COR-L47 (cell line): ENCODE measurements around the gene MOSPD3.
"Not testable (repeated sequence)": the region's sequence is repeated elsewhere in the genome, so short reads cannot be mapped to it uniquely, and the experiment has no call there.

Experiments used
- DNase-seq: peaks from one replicate; lab custom pipeline; 2025; lab: John Stamatoyannopoulos, UW

MOSPD3 gene, protein sequence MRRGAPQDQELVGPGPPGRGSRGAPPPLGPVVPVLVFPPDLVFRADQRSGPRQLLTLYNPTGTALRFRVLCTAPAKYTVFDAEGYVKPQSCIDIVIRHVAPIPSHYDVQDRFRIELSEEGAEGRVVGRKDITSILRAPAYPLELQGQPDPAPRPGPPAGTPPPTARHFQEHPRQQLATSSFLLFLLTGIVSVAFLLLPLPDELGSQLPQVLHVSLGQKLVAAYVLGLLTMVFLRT

DNA sequence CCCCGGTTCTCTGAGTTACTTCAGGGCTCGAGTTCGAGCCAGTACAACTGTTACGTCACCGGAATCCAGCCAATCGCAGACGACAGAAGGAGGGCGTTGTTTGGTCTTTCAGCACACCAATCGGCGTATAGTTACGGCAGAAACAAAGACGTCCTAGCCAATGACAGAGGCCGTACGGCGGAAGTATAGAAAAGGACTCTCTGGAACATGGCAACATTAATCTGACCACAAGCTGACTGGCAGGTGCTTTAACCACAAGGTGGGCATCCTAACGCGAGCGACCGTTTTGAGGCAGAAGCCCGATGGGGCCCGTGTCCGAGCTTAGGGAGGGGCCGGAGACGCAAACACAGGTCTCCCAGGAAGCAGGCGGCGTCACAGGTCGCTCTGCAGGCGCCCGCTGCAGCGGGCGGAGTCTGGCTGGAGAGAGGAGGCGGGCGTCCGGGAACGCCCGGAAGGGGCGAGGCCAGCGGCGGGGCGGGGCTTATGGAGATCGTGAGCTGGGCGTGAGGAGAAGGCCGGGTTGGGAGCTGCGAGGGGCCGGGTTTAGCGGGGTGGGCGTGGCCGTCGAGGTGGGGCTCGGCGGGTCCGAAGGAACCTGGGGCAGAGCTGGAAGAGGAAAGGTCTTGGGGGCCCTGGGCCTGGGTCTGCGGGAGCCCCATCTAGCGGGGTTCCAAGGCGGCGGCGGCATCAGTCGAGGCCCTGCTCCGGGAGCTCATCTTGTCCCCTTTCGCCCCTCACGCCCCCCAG, at the start of gene MOSPD3:
TSS of gene MOSPD3 (plus strand) at position 558 of the 747 bp plus-strand sequence. CDS start 252 bp downstream, outside the sequence.
- peak; percentile 98 for DNase-seq

DNA sequence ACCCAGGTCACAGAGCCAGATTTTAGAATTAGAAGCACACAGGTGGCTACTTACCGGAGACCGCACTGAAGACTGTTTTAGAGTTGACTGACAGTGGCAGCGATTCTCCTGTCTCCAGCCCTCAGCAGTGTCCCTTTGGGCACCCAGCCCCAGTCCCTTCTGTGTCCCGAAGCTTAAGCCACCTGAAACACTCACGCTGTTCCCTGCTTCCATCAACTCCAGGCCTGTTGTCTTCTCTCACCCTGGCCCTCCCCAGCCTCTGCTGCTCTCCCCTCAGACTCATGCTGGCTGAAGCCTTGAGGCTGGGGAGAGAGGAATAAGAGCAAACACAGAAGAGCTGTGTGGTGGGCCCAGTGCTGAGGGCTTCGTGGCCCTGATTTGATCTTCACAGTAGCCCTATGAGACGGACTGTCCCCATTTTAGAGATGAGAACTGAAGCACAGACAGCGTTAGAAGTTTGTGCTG, 49.2 kb upstream of the MOSPD3 start:
- DNase-seq: no peak

DNA sequence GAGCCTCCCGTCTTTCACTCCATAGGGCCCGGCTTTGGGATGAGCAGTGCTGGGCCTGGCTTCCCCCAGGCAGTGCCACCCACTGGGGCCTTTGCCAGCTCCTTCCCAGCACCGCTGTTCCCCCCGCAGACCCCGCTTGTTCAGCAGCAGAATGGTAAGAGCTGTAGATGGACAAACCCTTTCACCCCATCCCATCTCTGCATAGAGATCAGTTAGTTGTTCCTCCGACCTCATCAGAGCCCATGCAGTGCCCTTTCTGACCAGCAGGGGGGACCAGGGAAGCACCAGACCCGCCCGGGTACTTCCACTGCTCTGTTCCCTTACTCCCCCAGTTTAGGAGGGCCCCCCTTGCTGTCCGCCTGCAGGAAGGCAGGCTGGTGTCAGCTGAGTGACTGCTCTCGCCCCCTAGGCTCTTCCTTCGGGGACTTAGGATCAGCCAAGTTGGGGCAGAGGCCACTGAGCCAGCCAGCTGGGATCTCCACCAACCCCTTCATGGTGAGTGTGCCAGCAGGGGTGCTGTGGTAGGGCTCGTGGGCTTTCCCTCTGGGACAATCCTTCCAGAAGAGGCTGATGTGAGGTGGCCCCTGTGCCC, 48.4 kb upstream of the MOSPD3 start:
- DNase-seq: peak; percentile 41

DNA sequence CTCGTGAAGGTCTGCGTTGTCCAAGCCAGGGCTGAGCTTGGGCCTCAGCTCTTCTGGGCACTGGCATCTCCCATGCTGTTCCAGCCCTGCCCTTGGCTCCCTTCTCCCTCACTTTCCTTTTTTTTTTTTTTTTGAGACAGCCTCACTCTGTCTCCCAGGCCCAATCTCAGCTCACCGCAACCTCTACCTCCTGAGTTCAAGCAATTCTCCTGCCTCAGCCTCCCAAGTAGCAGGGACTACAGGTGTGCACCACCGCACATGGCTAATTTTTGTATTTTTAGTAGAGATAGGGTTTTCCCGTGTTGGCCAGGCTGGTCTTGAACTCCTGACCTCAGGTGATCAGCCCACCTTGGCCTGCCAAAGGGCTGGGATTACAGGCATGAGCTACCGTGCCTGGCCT, 47.9 kb upstream of the MOSPD3 start:
- DNase-seq: not testable (repeated sequence)

DNA sequence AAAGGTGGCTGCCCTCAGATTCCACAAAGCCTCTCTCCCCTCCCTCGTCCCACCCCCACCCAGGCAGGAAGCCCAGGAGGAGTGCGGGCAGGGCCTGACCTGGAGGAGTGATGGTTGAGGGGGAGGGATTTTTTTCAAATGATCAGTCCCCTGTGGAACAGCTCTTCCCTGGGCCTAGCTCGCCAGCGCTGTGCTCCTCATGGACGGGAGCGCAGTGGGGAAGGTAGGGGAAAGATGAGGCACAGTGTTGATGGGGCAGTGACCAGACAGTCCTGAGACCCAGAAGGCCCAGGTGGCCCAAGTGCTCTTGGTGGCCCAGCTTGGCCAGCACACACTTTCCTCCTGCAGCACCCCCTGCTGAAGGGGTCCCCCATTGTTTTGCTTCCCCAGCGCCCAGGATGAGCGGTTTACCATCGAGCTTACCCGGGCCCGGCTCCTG, 47.2 kb upstream of the MOSPD3 start:
- DNase-seq: no peak

DNA sequence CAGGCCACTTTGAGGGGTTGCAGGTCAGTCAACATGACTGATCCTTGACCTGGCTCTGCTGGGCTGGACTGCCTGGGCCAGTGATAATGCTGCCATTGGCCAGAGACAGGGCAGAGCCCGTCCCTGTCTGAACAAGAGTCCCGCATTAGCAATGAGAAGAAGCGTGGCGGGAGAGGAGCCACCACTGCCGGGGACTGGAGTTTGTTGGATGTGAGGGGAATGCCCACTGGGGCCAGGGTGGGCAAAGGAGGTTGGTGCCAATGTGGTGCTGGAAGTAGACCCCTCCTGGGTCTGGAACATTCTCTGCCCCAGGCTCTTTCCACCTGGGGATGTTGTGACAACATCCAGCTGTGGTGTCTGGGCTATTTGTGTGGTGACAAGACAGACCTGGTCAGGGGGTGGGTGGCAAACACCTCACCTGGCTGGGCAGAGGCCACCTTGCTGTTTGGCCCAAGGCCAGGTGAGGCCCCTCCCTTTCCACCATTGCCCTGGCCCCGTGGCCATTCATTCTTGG, 46.3 kb upstream of the MOSPD3 start:
- DNase-seq: no peak

DNA sequence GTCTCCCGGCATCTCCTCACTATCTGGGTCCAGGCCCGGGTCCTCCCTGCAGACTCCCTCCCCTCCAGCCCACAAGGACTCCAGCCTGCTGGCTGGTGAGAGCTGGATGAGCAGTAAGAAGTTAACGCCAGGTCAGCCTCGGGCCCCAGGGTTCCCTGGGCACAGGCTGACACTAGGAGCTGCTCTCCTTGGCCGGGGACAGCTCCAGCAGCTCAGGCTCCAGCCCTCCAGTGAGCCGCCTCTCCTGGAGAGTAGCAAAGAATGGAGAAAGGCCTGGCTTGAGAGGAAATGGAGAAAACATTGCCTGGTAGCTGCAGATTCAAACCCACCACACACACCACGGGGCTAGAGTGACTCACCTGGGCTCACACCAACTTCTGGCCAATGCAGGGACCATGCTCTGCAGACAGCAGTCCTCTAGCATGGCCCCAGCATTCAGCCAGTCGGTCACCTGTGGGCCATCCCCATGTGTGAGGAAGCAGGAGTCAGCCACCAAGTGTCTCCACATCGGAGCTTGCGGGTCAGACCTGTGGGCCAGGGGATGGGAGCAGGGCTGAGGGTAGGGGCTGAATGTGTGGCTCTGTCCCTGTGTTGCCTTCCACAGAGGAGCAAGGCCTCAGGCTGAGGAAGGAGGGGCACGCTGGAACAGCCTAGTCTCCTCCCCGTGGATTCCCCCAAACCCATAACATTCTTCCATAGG, 45.2 kb upstream of the MOSPD3 start:
- DNase-seq: no peak

DNA sequence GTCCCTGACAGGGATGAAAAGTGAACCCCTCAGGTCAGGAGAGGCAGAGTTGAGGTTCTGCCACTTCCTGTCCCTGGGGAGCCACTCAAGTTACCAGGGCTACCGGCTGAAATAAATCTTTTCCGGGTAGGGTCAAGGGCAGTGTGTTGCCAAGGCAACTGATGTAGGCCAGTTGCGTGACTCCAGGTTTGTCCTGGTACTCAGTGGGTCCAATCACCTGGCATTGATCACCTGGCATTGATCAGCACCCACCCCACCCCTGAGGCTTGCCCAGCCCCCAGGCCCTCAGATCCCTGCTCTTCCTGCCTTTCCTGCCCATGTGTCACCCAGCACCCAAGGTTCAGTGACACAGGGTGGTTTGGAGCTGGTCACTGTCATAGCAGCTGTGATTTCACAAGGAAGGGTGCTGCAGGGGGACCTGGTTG, 44.6 kb upstream of the MOSPD3 start:
- DNase-seq: no peak

DNA sequence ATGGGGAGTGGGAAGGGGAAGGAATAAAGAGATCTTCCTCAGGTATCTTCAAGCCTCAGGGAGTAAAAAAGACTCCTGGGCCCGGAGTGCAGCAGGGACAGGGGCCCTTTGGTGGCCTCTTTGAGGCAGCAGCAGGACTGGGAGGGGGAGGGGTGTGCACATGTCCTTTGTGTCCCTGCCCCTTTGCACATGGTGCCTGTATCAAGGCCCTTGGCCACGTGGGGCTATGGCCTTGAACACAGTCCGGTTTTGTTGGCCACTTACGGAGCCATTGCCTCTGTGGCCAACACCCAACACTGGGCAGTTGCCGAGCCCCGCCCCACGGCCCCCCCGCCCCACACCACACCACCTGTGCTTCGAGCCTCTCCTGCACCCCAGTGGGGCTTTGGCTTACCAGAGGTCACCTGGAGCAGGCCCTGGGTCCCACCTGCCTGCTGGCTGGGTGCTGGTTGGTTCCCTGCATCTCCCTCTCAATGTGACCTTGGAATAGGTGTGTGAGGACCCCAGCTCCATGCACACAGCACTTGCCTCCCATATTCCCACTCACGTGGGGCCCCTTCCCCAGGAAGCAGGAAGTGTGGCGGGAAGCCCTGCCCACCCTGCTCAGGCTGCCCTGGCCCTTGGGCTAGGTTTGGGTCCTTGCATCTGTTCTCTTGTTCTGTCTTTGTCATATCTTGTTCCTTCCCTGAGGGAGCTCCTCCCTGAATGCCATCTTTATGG, 44.0 kb upstream of the MOSPD3 start:
- no peak for DNase-seq

DNA sequence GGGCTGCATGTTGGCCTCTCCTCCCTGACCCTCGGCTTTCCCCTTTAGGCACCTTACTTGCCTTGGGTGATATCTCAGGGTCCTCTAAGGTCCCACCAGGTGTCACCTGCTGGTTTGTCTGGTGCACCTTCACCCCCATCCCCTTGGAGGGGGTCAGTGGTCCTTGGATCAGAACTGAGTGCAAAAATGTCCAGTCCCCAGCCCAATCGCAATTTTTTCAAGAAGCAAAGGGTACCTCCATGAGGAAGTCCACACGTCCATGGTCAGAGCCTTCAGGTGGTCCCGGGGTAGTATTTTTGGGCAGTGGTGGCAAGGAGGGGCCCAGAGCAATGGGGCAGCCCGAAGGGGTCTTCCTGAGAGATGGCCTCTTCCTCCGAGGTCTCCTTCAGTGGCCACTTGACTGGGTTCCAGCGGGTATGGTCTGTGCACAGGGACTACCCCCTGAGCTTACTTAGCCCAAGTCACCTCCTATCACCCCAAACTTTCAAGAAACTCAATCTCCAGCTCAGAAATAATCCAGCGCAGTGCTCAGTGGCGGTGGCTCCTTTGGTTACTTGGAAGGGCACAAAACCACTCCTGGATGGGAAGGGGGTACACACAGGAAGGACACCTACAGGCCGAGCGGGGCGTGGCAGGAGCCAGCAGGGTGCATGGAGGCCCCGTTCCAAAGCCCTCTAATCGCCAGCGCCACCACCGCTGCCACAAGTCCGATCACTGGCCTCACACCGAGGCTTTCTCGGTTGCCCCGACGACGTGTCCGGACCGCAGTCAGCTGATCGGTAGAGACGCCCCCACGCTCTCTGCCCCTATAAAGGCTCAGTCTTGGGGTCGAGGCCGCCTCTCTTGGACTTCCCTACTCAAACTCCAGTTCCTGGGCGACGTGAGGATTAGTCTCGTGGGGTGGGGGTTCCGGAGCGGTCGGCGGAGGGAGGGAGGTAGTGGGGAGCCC, 43.2 kb upstream of the MOSPD3 start:
- peak; percentile 45 for DNase-seq

DNA sequence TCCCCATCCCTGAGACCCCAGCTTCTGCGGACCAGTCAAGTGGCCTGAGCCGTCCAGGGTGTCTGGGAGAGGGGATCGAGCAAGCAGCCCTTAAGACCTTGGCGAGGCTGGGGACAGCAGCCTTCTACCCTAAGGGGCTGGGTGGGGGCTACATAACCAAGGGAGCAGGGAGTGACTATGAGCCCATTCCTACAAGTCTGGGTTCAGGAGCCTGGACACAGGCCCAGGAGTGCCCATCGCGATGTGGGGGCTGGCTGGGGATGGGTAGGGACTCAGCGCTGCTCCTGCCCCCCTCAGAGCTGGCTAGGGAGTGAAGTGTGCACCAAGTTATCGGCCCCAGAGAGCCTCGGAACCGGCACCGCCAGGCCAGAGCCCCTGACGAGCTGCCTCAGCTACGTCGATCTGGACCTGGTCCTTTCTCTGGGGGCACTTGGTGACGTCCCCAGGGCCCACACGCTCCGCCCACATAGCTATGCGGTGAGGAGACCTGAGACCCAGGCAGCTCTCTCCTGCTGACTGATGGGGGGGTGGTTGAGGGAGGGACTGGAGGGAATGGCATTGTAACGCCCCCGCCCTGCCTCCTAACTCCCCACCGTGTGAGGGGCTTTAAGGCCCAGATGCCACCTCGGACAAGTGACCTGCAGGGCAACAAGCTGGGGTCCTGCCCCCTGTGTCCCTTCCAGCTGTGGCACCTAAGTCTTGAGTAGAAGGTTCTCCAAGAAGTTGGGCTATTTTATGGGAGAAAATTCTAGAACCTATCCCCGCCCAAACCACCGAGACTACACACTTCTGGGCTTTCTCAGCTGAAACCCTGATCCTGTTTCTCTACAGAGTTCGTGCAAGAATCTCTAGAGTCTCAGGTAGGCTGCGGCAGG, 41.1 kb upstream of the MOSPD3 start:
- no peak for DNase-seq

DNA sequence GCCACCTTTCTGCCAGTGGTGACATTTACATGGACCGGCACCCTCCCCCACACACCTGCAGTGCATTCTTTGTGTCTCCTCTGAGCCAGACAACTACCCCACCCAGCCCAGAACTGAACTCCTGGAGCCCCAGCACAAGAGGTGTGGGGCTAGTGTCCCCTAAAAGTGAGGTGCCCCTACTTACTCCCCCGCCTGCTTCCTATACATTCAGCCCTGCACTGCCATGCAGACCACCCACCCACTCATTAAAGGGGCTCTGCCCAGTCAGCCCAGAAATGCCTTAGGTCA, 40.6 kb upstream of the MOSPD3 start:
- no peak for DNase-seq

DNA sequence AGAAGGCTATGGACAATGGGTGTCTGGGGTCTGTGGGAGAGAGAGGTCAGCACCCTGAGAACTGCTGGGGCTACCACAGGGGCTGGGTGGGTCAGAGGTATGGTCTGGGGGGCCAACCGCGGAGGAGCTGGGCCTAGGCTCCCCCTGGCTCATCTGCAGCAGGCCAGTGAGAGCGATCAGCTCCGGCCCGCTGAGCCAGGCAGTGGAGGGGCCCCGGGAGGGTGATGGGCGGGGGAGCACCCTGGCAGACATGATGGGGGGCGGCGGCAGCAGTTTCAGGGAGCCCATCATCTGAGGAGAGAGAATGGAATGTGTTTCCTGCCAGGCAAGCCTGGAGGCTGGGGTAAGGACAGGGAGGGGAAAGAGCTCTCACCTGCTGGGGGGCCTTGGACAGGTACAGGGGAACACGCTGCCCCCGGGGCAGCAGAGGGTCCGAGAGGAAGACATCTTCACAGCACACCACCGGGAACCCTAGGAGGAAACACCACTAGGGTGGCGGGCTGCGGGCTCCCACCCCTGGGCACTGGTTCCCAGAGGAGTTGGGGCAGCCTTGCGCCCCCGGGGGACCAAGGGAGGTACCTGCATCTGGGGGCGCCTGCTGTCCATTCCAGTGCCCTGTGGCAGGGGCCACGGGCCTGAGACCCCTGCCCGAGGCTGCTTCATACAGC, 39.9 kb upstream of the MOSPD3 start:
- no peak for DNase-seq

DNA sequence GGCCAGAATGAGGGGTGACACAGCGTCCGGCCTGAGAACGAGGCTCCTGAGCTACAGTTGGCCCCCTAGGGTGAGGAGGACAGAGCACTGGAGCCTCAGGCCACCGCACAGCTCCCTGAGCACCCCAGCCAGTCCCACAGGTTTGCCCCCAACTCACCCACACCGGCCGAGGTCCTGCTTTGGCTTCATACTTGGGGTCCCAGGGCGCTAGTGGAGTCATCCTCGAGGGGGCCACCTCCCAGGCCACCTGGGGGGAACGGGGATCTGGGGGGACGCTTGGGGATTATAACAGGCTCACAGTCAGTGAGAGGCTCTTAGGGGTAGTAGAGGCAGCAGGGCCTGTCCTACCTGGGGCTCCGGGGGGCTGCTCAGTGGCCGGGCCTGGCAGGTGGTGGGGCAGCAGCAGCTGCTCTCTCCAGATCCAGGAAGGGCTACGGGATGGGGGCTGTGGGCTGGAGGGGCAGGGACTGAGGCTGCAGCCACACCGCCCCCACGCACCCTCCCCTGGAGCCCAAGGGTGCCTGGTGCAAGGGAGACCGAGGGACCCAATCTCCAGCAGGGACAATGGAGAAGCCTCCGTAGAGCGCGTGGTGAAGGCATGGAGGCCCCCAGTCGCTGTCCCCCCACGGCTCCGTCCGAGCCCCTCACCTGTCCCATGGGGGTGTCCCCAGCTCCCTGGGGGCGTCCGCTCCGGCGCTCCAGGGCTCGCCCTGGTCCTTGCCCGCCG, 39.2 kb upstream of the MOSPD3 start:
- DNase-seq: no peak

DNA sequence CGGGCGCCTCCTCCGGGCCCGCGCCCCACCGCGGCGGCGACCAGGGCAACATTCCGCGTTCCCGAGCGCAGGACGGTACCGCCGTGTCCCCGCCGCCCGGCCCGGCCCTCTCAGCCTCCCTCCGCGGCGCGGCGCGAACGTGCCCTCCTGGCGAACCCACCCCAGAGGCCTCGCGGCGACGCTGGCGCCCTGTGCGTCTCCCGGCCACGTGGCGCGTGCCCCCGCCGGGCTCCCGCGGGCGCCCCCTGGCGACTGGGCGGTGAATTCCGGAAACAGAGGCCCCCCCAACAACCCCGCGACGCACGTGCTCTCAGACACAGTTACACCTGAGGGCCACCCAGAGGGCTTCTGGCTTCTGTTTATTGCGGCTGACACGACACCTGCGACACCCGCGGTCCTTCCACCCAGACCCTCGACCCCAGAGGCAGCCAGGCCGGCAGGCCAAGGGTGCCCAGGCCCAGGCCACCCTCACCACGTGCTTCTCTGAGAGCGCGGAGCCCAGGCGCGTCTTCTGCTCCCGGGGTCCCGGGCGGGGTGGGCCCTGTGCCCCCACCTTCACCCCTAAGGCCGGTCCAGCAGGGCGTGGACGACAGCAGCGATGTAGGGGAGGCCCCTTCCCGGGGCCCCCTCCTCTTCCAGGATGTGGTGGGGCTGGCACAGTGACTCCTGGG, 38.5 kb upstream of the MOSPD3 start, which contains the start of gene SAP25:
TSS of gene SAP25 (minus strand) at position 210 of the 671 bp plus-strand sequence. CDS start at position 52, 158 bp downstream.
- DNase-seq: no peak

DNA sequence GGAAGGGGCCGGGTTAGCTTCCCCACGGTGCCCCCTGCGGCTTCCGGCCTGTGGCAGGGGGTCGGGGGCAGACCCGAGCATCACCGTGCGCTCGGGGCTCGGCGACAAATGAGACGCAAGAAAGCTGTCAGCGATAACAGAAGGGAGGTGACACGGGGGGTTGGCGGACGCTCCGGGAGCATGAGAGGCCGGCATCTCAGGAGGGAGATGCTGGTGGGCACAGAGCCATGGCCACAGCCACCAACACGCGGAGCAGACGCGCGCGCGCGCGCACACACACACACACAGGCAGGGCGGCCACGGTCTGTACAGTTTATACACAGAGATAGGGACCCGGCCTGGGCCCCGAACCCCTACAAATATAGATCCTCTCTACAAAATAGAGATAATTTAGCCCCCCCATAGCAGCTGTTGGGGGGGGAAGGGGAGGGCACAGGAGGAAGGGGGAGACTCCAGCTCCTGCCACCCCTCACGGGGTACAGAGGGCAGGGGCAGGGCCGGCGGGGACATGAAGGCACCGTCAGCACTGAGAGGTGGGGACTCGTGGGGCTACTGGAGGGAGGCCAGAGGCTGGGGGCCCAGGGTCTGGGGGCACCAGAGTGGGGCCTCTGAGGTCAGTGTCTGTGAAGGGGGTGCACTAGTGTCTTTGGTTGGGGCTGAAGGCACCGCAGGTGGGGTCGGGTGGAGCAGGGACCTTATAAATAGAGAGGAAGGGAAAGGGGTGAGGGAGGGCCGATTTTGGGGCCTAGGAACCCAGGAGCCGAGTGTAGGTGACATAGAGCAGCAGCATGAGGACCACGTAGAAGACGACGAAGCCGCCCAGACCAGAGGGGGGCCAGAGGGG, 37.8 kb upstream of the MOSPD3 start:
- DNase-seq: no peak

DNA sequence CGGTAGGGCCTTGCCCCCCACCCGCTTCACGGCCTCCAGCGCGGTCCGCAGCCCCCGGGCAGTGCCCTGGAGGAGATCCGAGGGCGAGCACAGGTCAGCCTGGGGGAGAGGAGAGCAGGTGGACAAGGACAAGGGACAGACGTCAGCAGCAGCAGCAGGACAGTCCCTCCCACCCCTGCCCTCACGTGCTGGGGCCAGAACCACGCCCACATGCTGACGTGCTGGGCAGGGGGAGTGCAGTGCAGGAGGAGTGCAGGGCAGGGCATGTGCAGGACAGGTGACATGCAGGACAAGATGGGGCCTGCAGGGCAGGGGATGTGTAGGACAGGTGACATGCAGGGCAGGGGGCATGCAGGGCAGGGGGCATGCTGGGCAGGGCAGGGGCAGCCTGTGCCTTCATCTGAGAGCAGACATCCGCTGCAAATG, 37.1 kb upstream of the MOSPD3 start:
- DNase-seq: no peak
